Natural killer cell (primary cell): ENCODE results near the gene TRAF4. TPM values are rescaled to one million over a fixed set of nuclear protein-coding genes. Genes with fewer than 3 reads are reported as not detected.
A peak's percentile ranks its signal among the peaks of the same experiment; 100 is the strongest.

Experiments
- ATAC-seq, 3 donors: fragments of 150-1000 bp in 2 of 3; fragments of 200-7000 bp in 1 of 3; cut with Tn5 transposase; 1 replicate in 1 of 3; 2 replicates in 2 of 3; pipeline ENCODE4 v1.10.0; 2021; ENCODE audit warnings: mild to moderate bottlenecking in 2 of 3, moderate library complexity in 2 of 3
- DNase-seq, 2 donors: peaks; one replicate each; pipeline versions ENCODE4 v3.0.0 to v3.0.0-alpha.2; 2013 to 2021; ENCODE audit warnings: mixed read lengths in 1 of 2
- H3K27ac ChIP-seq: one replicate; pipeline ENCODE4 v1.5.1; 2013; ENCODE audit warnings: mild to moderate bottlenecking, low read length
- H3K27me3 ChIP-seq: one replicate; pipeline ENCODE4 v1.6.1; 2013; ENCODE audit warnings: low read length; ENCODE audit not compliant: control insufficient read depth, insufficient read depth
- H3K36me3 ChIP-seq: one replicate; pipeline ENCODE4 v1.6.1; 2013; ENCODE audit warnings: low read length; ENCODE audit not compliant: control insufficient read depth, insufficient read depth
- H3K4me1 ChIP-seq: one replicate; pipeline ENCODE4 v1.6.1; 2013; ENCODE audit warnings: low read length; ENCODE audit not compliant: control insufficient read depth, insufficient read depth
- H3K4me3 ChIP-seq: one replicate; pipeline ENCODE4 v1.5.1; 2013; ENCODE audit warnings: low read length
- H3K9me3 ChIP-seq: one replicate; pipeline ENCODE4 v1.6.1; 2013; ENCODE audit warnings: low read length; ENCODE audit not compliant: control insufficient read depth, insufficient read depth
- H3K27ac Mint-ChIP-seq, 2 donors: one replicate each; pipeline ENCODE4 v1.8.0; 2022; ENCODE audit warnings: mild to moderate bottlenecking in 2 of 2, mixed read lengths in 2 of 2, moderate library complexity in 1 of 2
- H3K27me3 Mint-ChIP-seq, 2 donors: one replicate each; pipeline ENCODE4 v1.8.0; 2022; ENCODE audit warnings: low read depth in 2 of 2, mixed read lengths in 2 of 2
- H3K36me3 Mint-ChIP-seq: one replicate; pipeline ENCODE4 v1.8.0; 2022; ENCODE audit warnings: mixed read lengths
- H3K4me1 Mint-ChIP-seq, 2 donors: one replicate each; pipeline ENCODE4 v1.8.0; 2022; ENCODE audit warnings: mixed read lengths in 2 of 2
- H3K4me3 Mint-ChIP-seq: one replicate; pipeline ENCODE4 v1.8.0; 2022; ENCODE audit warnings: mild to moderate bottlenecking, moderate library complexity, mixed read lengths
- H3K9me3 Mint-ChIP-seq, 2 donors: one replicate each; pipeline ENCODE4 v1.8.0; 2022; ENCODE audit warnings: mixed read lengths in 2 of 2
- WGBS: methylation state at CpG from one replicate; pipeline ENCODE4 v1.1.7; 2013; ENCODE audit warnings: missing lambda C conversion rate; ENCODE audit not compliant: insufficient coverage; 5-methylcytosine and 5-hydroxymethylcytosine counted together
- intact Hi-C: fragments of 100-400 bp; cut with micrococcal nuclease; formaldehyde crosslinking; loops from one replicate; pipeline ENCODE4 v1.14.2; 2022
- total RNA-seq, 4 donors: library from RNA; stranded (reverse); fragments of 120-200 nt in 1 of 4; gene quantifications; one replicate each; pipeline versions ENCODE4 v1.2.3 to v1.2.4, GENCODE V29; 2013 to 2022
- TF ChIP-seq, protein P1 (sequence below): fragments of 200-600 bp; IDR thresholded peaks from one replicate; pipeline ENCODE4 v1.8.0; 2022; ENCODE audit warnings: antibody characterized with exemption

TRAF4 gene, protein sequence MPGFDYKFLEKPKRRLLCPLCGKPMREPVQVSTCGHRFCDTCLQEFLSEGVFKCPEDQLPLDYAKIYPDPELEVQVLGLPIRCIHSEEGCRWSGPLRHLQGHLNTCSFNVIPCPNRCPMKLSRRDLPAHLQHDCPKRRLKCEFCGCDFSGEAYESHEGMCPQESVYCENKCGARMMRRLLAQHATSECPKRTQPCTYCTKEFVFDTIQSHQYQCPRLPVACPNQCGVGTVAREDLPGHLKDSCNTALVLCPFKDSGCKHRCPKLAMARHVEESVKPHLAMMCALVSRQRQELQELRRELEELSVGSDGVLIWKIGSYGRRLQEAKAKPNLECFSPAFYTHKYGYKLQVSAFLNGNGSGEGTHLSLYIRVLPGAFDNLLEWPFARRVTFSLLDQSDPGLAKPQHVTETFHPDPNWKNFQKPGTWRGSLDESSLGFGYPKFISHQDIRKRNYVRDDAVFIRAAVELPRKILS
- 100 to 1,000 TPM in 2 of 3 donors, 10 to 100 TPM in 1; 97.8 to 209 (median 122) TPM for total RNA-seq
- 46.2 TPM for total RNA-seq (2013)

DNA sequence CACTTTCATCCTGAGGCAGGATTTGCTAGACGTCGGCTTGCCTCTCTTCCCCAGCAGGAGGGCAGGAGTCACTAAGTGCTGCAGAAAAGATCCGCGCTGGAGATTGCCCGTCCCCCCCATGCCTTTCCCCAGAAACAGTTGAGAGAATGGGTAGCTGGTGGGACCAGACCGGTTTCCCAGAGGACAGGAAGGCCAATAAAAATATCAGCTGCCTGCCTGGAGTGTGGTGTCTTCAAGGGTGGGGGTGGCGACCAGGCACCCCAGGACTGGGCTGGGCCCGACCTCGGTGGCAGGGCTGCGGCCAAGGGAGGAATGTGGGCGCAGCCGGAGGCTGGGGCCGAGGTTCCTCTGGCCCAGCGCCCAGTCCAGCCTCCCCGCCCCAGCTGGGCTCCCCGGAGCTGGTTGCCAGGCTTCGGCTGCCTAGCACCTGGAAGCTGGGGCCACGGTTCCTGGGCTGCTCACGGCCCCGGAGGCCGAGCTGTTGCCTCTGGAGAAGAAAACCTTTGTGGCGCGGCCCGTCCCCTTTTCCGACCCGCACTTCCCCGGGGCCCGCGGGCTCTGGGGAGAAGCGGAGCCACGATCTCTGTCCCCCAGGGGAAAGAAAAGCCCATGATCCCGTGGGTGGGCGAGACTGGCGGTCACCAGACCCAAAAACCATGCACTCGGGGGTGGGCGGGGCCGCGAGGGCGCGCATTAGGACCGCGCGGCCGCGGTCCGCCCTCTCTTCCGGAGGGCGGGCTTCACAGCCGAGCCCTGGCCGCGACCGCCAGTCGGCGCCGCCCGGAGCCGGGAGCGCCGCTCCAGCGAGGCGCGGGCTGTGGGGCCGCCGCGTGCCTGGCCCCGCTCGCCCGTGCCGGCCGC, at the start of gene TRAF4:
TRAF4 (plus strand) TSS at position 769 of the 861 bp plus-strand sequence. CDS start 102 bp downstream, outside the sequence.
- peaks cover 0 to 35% of the 10 kb centered on the region in 2 donors for H3K4me1 Mint-ChIP-seq
- Histone ChIP-seq H3K9me3 (no peaks in the 10 kb centered on the region), H3K27ac (peak within 1 kb of the TSS; percentile 71), H3K4me1 (peaks cover 73% of the 10 kb centered on the region), H3K36me3 (peaks cover 8% of the 10 kb centered on the region), H3K4me3 (peak within 1 kb of the TSS; percentile 54), H3K27me3 (no peaks in the 10 kb centered on the region)
- H3K36me3 Mint-ChIP-seq, result no peaks in the 10 kb centered on the region
- peak; percentile 90 to 95 (median 94) for ATAC-seq
- H3K4me3 Mint-ChIP-seq, result peak within 1 kb of the TSS; percentile 86
- no peaks in the 10 kb centered on the region for H3K9me3 Mint-ChIP-seq
- H3K27me3 Mint-ChIP-seq, result no peaks in the 10 kb centered on the region
- intact Hi-C loops, result loop anchor here (5.0 kb wide), 1 partner anchor 184 kb away; no protein-coding TSS in a partner anchor
- TF ChIP-seq, protein P1, sequence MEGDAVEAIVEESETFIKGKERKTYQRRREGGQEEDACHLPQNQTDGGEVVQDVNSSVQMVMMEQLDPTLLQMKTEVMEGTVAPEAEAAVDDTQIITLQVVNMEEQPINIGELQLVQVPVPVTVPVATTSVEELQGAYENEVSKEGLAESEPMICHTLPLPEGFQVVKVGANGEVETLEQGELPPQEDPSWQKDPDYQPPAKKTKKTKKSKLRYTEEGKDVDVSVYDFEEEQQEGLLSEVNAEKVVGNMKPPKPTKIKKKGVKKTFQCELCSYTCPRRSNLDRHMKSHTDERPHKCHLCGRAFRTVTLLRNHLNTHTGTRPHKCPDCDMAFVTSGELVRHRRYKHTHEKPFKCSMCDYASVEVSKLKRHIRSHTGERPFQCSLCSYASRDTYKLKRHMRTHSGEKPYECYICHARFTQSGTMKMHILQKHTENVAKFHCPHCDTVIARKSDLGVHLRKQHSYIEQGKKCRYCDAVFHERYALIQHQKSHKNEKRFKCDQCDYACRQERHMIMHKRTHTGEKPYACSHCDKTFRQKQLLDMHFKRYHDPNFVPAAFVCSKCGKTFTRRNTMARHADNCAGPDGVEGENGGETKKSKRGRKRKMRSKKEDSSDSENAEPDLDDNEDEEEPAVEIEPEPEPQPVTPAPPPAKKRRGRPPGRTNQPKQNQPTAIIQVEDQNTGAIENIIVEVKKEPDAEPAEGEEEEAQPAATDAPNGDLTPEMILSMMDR, result no peak
- H3K27ac Mint-ChIP-seq, result peak within 1 kb of the TSS; percentile 81 to 83
- WGBS, result 3% methylated on average over 70 of the region's 70 CpGs
- DNase-seq, result peak; percentile 74 to 91

DNA sequence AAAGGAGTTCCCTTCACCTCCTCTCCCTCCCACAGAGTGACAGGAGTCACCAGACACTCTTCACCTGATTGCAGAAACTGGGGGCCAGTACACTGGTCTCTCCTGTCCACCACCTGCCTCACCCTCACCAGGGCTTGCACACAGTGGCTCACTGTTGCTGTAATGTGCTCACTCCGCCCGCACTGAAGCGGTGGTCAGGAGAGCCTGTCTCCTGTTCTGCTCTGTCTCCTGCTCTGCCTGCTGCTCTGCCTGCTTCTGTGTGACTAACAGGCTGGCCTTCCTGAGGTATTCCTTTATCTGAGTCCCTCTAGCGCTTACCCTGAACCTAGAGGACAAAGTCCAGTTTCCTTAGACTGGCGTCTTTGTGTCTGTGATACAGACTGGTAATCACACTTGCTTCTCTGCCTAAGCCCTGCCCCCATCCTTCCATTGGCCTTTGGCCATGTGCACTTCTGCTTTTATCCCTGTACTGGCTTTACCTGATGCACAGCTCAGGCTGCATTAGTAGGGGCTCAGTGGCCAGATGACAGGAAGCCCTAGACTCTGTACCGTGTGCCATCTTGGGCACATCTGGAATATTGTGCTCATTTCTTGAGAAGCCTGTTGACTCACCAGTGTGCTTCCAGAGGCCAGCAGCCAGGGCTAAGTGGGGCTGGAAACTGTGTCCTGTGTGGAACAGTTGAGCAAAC, 45.4 kb upstream of the TRAF4 start:
- no peak for ATAC-seq
- DNase-seq, result no peak
- H3K36me3 Mint-ChIP-seq, result peaks cover 11% of the 10 kb centered on the region
- H3K4me1 Mint-ChIP-seq, result peaks cover 0 to 6% of the 10 kb centered on the region in 2 donors
- 95% methylated on average over 6 of the region's 6 CpGs for WGBS
- intact Hi-C loops, result no loop called here
- Histone ChIP-seq H3K4me3 (no peak overlapping the region), H3K36me3 (peaks cover 89% of the 10 kb centered on the region), H3K27ac (no peak overlapping the region), H3K27me3 (no peaks in the 10 kb centered on the region), H3K9me3 (no peaks in the 10 kb centered on the region), H3K4me1 (no peaks in the 10 kb centered on the region)
- H3K27ac Mint-ChIP-seq, result no peak overlapping the region
- no peaks in the 10 kb centered on the region for H3K9me3 Mint-ChIP-seq
- no peak overlapping the region for H3K4me3 Mint-ChIP-seq
- TF ChIP-seq, protein P1, result no peak
- no peaks in the 10 kb centered on the region for H3K27me3 Mint-ChIP-seq

DNA sequence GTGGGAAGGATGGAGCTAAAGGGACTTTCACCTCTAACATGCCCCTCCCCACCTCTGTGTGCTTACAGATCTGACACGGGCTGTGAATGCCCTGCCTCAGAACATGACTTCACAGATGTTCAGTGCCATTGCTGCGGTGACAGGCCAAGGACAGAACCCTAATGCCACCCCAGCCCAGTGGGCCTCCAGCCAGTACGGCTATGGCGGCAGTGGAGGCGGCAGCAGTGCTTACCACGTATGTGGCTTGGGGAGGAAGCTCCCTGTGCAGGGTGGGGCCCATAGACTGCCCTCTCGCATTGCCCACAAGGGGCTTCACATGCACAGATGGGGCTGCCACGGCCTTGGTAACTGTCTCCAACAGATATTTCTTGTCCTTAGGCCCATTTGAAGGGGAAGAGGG, 43.5 kb upstream of the TRAF4 start:
- Histone ChIP-seq H3K4me1 (no peaks in the 10 kb centered on the region), H3K27ac (no peak overlapping the region), H3K9me3 (no peaks in the 10 kb centered on the region), H3K4me3 (no peak overlapping the region), H3K36me3 (peaks cover 73% of the 10 kb centered on the region), H3K27me3 (no peaks in the 10 kb centered on the region)
- no peaks in the 10 kb centered on the region for H3K27me3 Mint-ChIP-seq
- WGBS, result 94% methylated on average over 8 of the region's 8 CpGs
- no peaks in the 10 kb centered on the region for H3K36me3 Mint-ChIP-seq
- peak overlapping the region in 1 of 2 donors; percentile 52 for H3K27ac Mint-ChIP-seq
- no peak overlapping the region for H3K4me3 Mint-ChIP-seq
- DNase-seq (no peak), ATAC-seq (no peak)
- peaks cover 0 to 13% of the 10 kb centered on the region in 2 donors for H3K4me1 Mint-ChIP-seq
- H3K9me3 Mint-ChIP-seq, result no peaks in the 10 kb centered on the region
- intact Hi-C loops, result no loop called here
- TF ChIP-seq, protein P1, result no peak
